ENCODE data around the gene MED13L. TPM values are rescaled to one million over a fixed set of nuclear protein-coding genes. Genes with fewer than 3 reads are reported as not detected.

The MED13L gene
- polyA plus RNA-seq, 3 donors, result 14.2 to 33.6 (median 28.7) TPM

- WGBS, 3 donors, result 87 to 96% (median 94%) methylated on average over 5 of the region's 5 CpGs
- no peak overlapping the region for H3K27ac ChIP-seq (ENCODE audit: low read depth, low read length)
Observed at GRCh38 chr12:116096874-116097273, 180.6 kb downstream of the MED13L start.

- H3K27ac ChIP-seq (ENCODE audit: low read depth, low read length), result no peak overlapping the region
Observed at GRCh38 chr12:116094475-116094874, 183.0 kb downstream of the MED13L start.

GRCh38 chr12:116093915-116094314, 183.6 kb downstream of the MED13L start:
- H3K27ac ChIP-seq (ENCODE audit: low read depth, low read length), result no peak overlapping the region
- WGBS, 3 donors, result 88 to 98% (median 92%) methylated on average over 1 of the region's 1 CpG

- 85 to 92% (median 88%) methylated on average over 1 of the region's 1 CpG for WGBS, 3 donors
- H3K27ac ChIP-seq (ENCODE audit: low read depth, low read length), result no peak overlapping the region
Observed at GRCh38 chr12:116092776-116093175, 184.7 kb downstream of the MED13L start.

- WGBS, 3 donors, result 87 to 94% (median 87%) methylated on average over 3 of the region's 3 CpGs
- no peak overlapping the region for H3K27ac ChIP-seq (ENCODE audit: low read depth, low read length)
Observed at GRCh38 chr12:116092162-116092561, 185.3 kb downstream of the MED13L start.

- no peak overlapping the region for H3K27ac ChIP-seq (ENCODE audit: low read depth, low read length)
Observed at GRCh38 chr12:116091579-116091978, 185.9 kb downstream of the MED13L start.

- 88 to 94% (median 92%) methylated on average over 4 of the region's 4 CpGs for WGBS, 3 donors
Observed at GRCh38 chr12:116090516-116090915, 187.0 kb downstream of the MED13L start.

GRCh38 chr12:116089080-116089479, 188.4 kb downstream of the MED13L start:
- WGBS, 3 donors, result 98% methylated on average over 3 of the region's 3 CpGs
- no peak overlapping the region for H3K27ac ChIP-seq (ENCODE audit: low read depth, low read length)

More at GRCh38 chr12:116090516-116090915, 187.0 kb downstream of the MED13L start:
- no peak overlapping the region for H3K27ac ChIP-seq (ENCODE audit: low read depth, low read length)

GRCh38 chr12:116087962-116088361, 189.5 kb downstream of the MED13L start:
- WGBS, 3 donors, result 14 to 50% (median 39%) methylated on average over 1 of the region's 1 CpG

GRCh38 chr12:116087399-116087798, 190.1 kb downstream of the MED13L start:
- no peak overlapping the region for H3K27ac ChIP-seq (ENCODE audit: low read depth, low read length)
- 66 to 85% (median 70%) methylated on average over 3 of the region's 3 CpGs for WGBS, 3 donors

More at GRCh38 chr12:116087962-116088361, 189.5 kb downstream of the MED13L start:
- no peak overlapping the region for H3K27ac ChIP-seq (ENCODE audit: low read depth, low read length)

GRCh38 chr12:116080415-116080814, 197.1 kb downstream of the MED13L start:
- H3K27ac ChIP-seq (ENCODE audit: low read depth, low read length), result no peak overlapping the region
- 53 to 94% (median 83%) methylated on average over 3 of the region's 3 CpGs for WGBS, 3 donors

GRCh38 chr12:116078396-116078795, 199.1 kb downstream of the MED13L start:
- 96 to 100% (median 98%) methylated on average over 1 of the region's 1 CpG for WGBS, 3 donors
- H3K27ac ChIP-seq (ENCODE audit: low read depth, low read length), result no peak overlapping the region

- H3K27ac ChIP-seq (ENCODE audit: low read depth, low read length), result no peak overlapping the region
Observed at GRCh38 chr12:116077431-116077830, 200.1 kb downstream of the MED13L start.

- no peak overlapping the region for H3K27ac ChIP-seq (ENCODE audit: low read depth, low read length)
- 88 to 93% (median 88%) methylated on average over 1 of the region's 1 CpG for WGBS, 3 donors
Observed at GRCh38 chr12:116076399-116076798, 201.1 kb downstream of the MED13L start.

- 100% methylated on average over 1 of the region's 1 CpG for WGBS, 3 donors
- H3K27ac ChIP-seq (ENCODE audit: low read depth, low read length), result no peak overlapping the region
Observed at GRCh38 chr12:116074686-116075085, 202.8 kb downstream of the MED13L start.

- no peak overlapping the region for H3K27ac ChIP-seq (ENCODE audit: low read depth, low read length)
- WGBS, 3 donors, result 44 to 73% (median 62%) methylated on average over 2 of the region's 2 CpGs
Observed at GRCh38 chr12:116071555-116072230, 205.8 kb downstream of the MED13L start.

GRCh38 chr12:116070444-116070843, 207.0 kb downstream of the MED13L start:
- WGBS, 3 donors, result 94 to 99% (median 97%) methylated on average over 3 of the region's 3 CpGs

GRCh38 chr12:116069943-116070342, 207.6 kb downstream of the MED13L start:
- H3K27ac ChIP-seq (ENCODE audit: low read depth, low read length), result no peak overlapping the region

More at GRCh38 chr12:116070444-116070843, 207.0 kb downstream of the MED13L start:
- no peak overlapping the region for H3K27ac ChIP-seq (ENCODE audit: low read depth, low read length)

GRCh38 chr12:116068853-116069252, 208.6 kb downstream of the MED13L start:
- WGBS, 3 donors, result 90 to 93% (median 92%) methylated on average over 9 of the region's 9 CpGs

GRCh38 chr12:116068371-116068770, 209.1 kb downstream of the MED13L start:
- H3K27ac ChIP-seq (ENCODE audit: low read depth, low read length), result no peak overlapping the region

More at GRCh38 chr12:116068853-116069252, 208.6 kb downstream of the MED13L start:
- H3K27ac ChIP-seq (ENCODE audit: low read depth, low read length), result no peak overlapping the region

- H3K27ac ChIP-seq (ENCODE audit: low read depth, low read length), result no peak overlapping the region
- WGBS, 3 donors, result 46 to 71% (median 66%) methylated on average over 3 of the region's 3 CpGs
Observed at GRCh38 chr12:116067892-116068291, 209.6 kb downstream of the MED13L start.

Data from adipose tissue (tissue), 3 donors.